Hematopoietic multipotent progenitor cell treated with erythropoietin and hydrocortisone succinate and interleukin-3 and kit ligand, for 8 days (in vitro differentiated cells): Measurements from ENCODE around the gene ABL1.
"Not testable (repeated sequence)": the region's sequence is repeated elsewhere in the genome, so short reads cannot be mapped to it uniquely, and the experiment has no call there.

Source experiments
- DNase-seq: peaks from one replicate; pipeline ENCODE4 v3.0.0-alpha.2; 2015

The ABL1 gene

GRCh38 chr9:130834371-130835336, at the start of gene ABL1:
Gene ABL1, plus strand, starts transcription at chr9:130835254. Its CDS starts 193 bp downstream, at chr9:130835447.
- DNase-seq = peak; percentile 85

DNA sequence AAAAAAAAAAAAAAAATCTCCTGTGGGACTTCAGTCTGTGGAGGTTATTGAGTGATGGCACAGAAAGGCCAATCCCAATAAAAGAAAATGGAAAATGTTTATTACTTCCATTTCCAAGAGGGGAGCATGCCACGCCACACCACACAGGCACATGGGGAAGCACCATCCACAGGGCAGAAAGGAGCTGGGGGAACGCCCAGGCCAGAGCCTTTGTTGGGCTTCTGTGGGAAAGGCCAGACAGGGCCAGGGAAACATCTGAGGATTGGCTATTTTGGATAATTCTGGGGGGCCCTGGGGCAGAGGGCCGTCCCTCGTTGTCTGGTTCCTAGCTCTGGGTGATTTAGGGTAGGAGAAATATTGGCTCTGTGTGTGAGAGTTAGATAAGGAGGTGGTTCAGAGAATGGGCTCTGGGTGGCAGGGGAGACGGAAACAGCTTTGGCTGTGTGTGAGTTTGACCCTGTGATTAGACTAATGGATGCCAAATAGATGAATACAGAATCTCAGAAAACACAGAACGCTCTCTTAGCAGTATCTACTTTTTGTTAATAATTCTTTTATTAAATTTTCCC, 49.0 kb upstream of the ABL1 start:
- DNase-seq = peak; percentile 87

DNA sequence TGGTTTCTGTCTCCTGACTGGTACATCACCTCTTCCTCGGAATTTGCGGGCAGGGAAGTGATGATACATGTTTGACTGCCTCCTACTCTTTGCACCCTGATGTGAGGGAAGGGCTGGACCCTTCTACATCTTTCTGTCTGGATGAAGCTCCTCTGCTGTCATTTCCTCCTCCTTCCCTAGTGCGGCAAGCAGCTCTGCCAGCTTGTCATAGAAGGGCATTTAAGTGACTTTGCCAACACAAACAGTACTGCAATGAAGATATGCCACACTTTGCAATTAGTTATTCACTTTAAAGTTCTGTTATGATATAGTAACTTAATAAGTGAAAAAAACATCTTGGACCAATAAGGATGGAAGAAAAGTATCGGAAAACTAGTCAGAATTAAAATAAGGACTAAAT, 48.5 kb upstream of the ABL1 start:
- DNase-seq = no peak

- DNase-seq = no peak
Observed at GRCh38 chr9:130789747-130790672, 45.0 kb upstream of the ABL1 start.

GRCh38 chr9:130791303-130791894, 43.7 kb upstream of the ABL1 start:
- DNase-seq = no peak

DNA sequence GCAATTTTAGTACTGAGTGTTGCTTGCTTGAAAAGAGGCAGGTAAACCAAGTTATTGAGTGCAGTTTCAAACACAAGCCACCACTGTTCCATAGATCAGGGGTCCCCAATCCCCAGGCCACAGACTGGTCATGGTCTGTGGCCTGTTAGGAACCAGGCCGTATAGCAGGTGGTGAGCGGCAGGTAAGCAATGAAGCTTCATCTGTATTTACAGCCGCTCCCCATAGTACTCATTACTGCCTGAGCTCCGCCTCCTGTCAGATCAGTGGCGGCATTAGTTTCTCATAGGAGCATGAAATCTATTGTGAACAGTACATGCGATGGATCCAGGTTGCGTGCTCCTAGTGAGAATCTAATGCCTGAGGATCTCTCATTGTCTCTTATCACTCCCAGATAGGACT, 41.5 kb upstream of the ABL1 start:
- no peak for DNase-seq

DNA sequence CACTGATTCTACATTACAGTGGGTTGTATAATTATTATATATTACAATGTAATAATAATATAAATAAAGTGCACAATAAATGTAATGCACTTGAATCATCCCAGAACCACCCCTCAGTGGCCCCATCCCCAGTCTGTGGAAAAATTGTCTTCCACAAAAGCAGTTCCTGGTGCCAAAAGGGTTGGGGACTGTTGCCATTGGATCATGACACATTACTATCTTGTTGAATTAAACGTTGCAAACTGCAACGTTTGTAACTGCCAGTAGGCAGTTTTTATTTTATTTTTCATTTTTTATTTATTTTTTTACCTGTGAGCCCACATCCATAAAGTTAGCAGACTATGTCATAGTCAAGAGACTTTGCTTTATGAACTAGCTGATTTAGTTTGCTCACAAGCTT, 41.0 kb upstream of the ABL1 start:
- DNase-seq = not testable (repeated sequence)

DNA sequence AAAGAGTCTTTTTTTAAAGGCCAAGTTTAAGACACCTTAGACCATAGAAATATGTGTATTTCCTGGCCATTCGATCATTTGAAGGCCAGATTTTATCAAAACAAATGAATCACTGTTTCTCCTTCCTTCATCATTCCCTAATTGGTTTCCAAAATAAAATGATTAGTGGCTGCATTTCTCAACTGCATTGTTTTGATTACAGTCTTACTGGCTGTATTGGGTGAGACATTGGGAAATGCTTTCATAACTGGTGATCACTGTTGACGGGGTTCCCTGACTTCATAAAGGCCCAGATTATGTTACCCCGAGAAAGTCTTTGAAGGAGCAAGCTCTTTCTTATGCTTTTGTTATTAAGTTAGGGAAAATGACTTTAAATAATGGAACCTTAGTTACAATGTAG, 40.6 kb upstream of the ABL1 start:
- not testable (repeated sequence) for DNase-seq

DNA sequence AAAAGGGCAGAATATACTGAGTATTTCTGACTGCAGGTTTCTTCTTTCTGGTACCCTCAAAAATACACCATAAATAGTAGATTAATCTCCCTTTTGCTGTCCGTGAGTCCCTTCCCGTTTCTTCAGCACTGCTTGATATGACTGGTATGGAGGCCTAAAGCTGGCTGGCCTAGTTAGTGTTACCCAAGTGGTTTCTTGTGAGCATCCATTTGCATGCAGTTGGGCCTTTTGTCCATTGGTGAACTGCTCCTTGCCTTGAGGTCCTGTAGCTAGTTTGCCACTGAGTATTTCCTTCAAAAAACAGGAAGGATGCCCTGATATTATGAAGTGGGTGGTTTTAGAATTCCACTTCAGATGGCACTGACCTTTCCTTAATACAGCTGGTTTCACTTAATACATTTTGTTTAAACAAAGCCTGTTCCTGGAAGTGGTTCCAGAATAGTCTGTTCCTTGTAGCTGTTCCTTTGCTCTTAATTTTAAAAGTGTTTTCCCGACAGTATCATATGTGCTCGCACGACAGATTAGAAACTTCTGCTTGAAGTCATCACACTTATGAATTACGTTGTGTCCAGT, 40.0 kb upstream of the ABL1 start:
- no peak for DNase-seq

- DNase-seq = not testable (repeated sequence)
Observed at GRCh38 chr9:130803116-130803515, 31.9 kb upstream of the ABL1 start.

DNA sequence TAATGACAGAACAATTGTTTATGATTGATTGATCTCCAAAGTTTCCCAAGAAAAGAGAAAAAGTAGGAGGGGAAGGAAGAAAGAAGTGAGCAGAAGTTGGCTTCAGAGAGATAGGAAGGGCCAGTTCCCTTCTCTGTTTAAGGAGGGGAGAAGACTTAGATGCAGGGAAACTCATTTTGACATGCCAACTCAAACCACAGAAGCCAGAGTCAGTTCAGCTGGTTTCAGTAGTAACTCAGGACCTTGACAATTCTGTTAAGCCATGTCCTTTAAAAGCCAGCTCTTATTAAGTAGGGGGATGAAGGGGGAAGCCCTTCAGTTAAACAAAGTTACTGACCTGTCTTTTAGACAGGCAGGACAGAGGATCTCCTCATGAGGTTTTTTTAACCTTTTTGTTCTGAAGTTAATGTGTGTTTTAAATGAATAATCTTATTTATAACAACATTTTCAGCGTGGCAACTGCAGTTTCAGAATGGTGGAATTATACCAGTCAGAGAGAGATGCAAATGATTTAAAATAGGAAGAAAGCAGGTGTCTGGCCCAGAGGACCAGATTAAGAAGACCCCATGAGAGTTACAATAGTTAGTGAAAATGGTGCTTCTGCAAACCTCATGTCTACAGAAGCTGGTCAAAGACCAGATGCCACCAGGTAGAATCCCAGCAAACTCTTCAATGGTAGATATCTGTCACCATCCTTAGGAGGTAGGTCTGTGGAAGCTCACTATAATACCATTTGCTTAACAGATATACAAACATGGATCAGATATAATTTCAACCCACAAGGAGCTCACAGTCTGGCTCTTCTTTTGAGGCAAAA, 29.3 kb upstream of the ABL1 start:
- no peak for DNase-seq

DNA sequence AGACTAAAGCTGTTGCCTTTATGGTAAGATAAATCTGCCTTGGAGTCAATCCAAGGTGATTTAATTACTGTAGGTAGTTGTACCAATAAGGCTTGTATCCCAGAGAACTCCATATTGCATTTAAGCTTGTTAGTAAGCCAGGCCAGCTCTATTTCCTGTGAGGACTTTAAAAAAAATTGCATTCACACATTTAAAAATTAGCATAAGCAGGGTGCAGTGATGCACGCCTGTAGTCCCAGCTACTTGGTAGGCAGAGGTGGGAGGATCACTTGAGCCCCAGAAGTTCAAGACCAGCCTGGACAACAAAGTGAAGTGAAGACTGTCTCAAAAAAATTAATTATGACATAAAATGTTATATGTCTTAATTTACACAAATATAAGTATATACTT, 28.7 kb upstream of the ABL1 start:
- no peak for DNase-seq

- DNase-seq = no peak
Observed at GRCh38 chr9:130810609-130811136, 24.4 kb upstream of the ABL1 start.

GRCh38 chr9:130815242-130815808, 19.7 kb upstream of the ABL1 start:
- DNase-seq = no peak

DNA sequence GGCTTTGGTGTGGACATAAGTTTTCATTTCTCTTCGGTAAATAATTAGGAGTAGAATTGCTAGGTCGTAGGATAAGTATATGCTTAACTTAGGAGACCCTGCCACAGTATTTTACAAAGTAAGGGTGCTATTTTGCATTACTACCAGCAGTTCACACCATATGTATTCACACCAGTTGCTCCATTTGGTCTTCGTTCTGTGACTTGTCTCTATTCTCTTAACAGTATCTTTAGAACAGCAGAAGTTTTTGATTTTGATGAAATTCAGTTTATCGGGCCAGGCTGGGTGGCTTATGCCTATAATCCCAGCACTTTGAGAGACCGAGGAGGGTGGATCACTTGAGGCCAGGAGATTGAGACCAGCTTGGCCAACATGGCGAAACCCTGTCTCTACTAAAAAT, 17.1 kb upstream of the ABL1 start:
- DNase-seq = no peak

GRCh38 chr9:130820135-130820738, 14.8 kb upstream of the ABL1 start:
- DNase-seq = no peak

DNA sequence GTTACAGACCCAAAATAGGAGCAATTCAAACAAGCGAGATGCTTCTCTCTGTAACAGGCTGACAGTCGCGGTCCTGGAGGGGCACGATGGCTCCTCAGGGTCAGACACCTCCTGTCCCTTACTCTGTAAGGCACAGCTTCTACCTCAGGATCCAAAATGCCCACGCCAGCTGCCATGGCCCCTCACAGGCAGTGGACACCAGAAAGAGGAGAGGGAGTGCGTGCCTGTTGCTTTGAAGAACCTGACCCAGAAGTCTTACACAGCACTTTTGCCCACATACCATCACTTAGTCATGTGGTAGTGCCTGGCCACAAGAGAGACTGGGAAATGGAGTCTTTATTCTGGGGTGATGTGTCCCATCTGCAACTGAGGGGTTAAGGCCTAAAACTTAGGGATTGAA, 11.6 kb upstream of the ABL1 start:
- no peak for DNase-seq

GRCh38 chr9:130824079-130824478, 11.0 kb upstream of the ABL1 start:
- DNase-seq = no peak

DNA sequence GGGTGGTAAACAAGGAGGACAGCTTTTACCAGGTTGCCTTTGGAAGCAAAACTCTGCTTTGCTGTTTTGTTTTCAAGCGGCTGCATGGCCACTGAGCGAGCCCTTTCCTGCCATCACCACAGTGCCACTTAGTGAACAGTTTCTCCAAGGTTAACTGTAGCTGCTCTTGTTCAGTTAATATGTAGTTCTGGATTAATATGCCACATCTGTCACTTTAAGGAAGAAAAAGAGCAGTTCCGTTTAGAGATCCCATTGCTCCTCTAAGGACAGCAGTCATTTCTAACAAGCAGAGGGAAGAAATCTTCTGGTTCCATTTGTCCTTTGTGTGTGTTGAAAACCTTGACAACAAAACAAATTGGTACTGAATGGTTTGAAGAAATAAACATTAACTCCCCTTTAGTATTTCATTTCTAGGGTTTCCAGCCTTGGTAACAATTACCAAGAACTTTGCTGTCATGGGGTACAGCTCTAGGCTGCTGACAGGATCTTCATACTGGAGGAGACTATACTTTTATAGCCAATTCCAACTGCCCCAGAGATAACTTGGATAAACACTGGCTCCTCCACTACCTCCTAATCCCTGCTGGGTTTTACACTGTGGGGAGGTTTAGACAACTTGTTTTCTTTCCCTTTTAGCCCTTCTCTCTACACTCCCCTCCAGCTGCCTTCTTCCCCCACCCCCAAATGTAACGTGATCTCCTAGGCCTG, 10.3 kb upstream of the ABL1 start:
- no peak for DNase-seq

DNA sequence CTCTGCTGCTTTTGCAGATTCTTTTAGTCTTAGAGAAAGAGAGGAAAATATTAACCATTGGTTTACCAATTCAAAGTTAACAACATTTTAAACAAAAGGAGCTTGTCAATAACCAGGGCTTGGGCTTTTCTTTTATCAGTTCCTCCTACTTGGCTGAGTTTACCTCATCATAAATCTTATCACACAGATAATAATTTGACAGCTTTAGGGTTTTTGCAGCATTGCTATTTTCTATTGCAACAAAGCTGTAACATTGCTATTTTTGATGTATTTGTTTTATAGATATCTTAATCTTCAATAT, 9.8 kb upstream of the ABL1 start:
- no peak for DNase-seq
